Measurements from ENCODE around the gene CDH10.

The CDH10 gene

GRCh38 chr5:24477958-24478357 is 166.8 kb downstream of the CDH10 start:
- no peak for DNase-seq

GRCh38 chr5:24475101-24475500 is 169.7 kb downstream of the CDH10 start:
- no peak for DNase-seq

- no peak for DNase-seq
Measured at GRCh38 chr5:24474685-24475084, 170.1 kb downstream of the CDH10 start.

DNA sequence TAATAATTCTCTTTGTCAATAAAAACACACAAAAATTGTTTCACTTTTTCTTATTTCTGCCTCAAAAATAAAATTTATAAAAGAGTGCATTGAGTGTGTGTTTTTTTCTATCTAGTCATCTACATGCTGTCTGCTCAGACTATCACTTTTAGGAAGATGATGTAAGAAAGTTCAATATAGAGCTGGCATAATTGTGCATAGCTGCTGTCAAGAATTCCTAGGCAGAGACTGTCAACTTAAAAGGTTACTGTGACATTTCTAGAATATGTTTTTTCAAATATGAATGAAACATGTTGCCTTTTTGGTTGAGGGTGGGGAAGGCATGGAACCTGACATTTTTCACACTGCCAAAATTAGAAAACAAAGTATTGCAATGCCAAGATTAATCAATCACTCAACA is 172.3 kb downstream of the CDH10 start:
- DNase-seq, result no peak

GRCh38 chr5:24444414-24444813 is 200.4 kb downstream of the CDH10 start:
- no peak for DNase-seq

DNA sequence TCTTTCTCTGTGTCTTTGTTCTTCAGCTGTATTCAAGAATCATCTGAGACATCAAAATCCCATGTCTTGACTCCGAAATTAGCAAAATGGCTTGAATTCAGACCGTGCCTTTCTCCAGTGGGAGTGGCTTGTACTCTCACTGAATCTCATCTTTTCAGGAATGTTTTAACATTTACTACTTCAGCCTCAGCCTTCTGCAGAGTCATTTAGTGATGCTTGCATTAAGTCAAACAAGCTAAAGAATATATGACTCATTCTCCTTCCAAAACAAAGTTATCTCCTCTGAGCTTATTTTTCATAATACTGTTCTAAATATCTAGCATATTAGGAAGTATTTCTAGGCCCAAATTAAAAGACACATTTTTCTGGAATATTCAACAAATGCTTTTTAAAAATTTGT is 205.3 kb downstream of the CDH10 start:
- DNase-seq, result no peak

Data from activated gamma-delta T cell (primary cell).